Measurements from ENCODE around the gene NR5A1.

NR5A1 gene

GRCh38 chr9:124498040-124498439, 9.2 kb downstream of the NR5A1 start:
- DNase-seq, result no peak

- DNase-seq, result no peak
Measured at GRCh38 chr9:124497441-124497840, 9.8 kb downstream of the NR5A1 start.

- no peak for DNase-seq
Measured at GRCh38 chr9:124496463-124496862, 10.7 kb downstream of the NR5A1 start.

- DNase-seq, result no peak
Measured at GRCh38 chr9:124496075-124496449, 11.1 kb downstream of the NR5A1 start.

- DNase-seq, result no peak
Measured at GRCh38 chr9:124495126-124496074, 11.8 kb downstream of the NR5A1 start.

GRCh38 chr9:124493794-124494479, 13.3 kb downstream of the NR5A1 start:
- DNase-seq, result no peak

GRCh38 chr9:124493218-124493617, 14.0 kb downstream of the NR5A1 start:
- DNase-seq, result no peak

- no peak for DNase-seq
Measured at GRCh38 chr9:124492818-124493217, 14.4 kb downstream of the NR5A1 start.

- no peak for DNase-seq
Measured at GRCh38 chr9:124491049-124491975, 15.9 kb downstream of the NR5A1 start.

- DNase-seq, result no peak
Measured at GRCh38 chr9:124490004-124490403, 17.2 kb downstream of the NR5A1 start.

- DNase-seq, result no peak
Measured at GRCh38 chr9:124489222-124489621, 18.0 kb downstream of the NR5A1 start.

GRCh38 chr9:124488641-124489210, 18.5 kb downstream of the NR5A1 start:
- DNase-seq, result no peak

GRCh38 chr9:124487260-124488182, 19.7 kb downstream of the NR5A1 start:
- no peak for DNase-seq

- DNase-seq, result no peak
Measured at GRCh38 chr9:124486778-124487259, 20.4 kb downstream of the NR5A1 start.

GRCh38 chr9:124485936-124486335, 21.3 kb downstream of the NR5A1 start:
- DNase-seq, result no peak

- DNase-seq, result no peak
Measured at GRCh38 chr9:124485201-124485600, 22.0 kb downstream of the NR5A1 start.

GRCh38 chr9:124483481-124483880, 23.7 kb downstream of the NR5A1 start:
- no peak for DNase-seq

- no peak for DNase-seq
Measured at GRCh38 chr9:124482431-124483031, 24.7 kb downstream of the NR5A1 start.

GRCh38 chr9:124481115-124481514, 26.1 kb downstream of the NR5A1 start:
- DNase-seq, result no peak

GRCh38 chr9:124480621-124480981, 26.6 kb downstream of the NR5A1 start:
- no peak for DNase-seq
